ENCODE data around the gene PASD1. TPM values are rescaled to one million over a fixed set of nuclear protein-coding genes. Genes with fewer than 3 reads are reported as not detected.

Gene PASD1
- total RNA-seq, 1 experiment from 2014 or later, result not detected

- no peak overlapping the region for H3K9ac ChIP-seq (ENCODE audit: low read length)
- no peak overlapping the region for H2AFZ ChIP-seq (ENCODE audit: low read length)
- H3K4me2 ChIP-seq (ENCODE audit: low read length), result no peak overlapping the region
- no peaks in the 10 kb centered on the region for H3K79me2 ChIP-seq (ENCODE audit: low read length)
- H3K27me3 ChIP-seq (ENCODE audit: low read length), result no peaks in the 10 kb centered on the region
- no TSS peak for BruUV-seq (replicated peaks)
- no peaks in the 10 kb centered on the region for H3F3A ChIP-seq (ENCODE audit: low read length, unreplicated experiment)
- intact Hi-C loops (cut with micrococcal nuclease), result no loop called here
- H3K36me3 ChIP-seq (ENCODE audit: low read depth, low read length), result no peaks in the 10 kb centered on the region
- ChIA-PET CTCF (no interaction called here), POLR2A (ENCODE audit: unreplicated experiment) (no interaction called here)
- no peak overlapping the region for H3K27ac ChIP-seq (ENCODE audit: low read length)
- no peak for DNase-seq
- no peak for ATAC-seq
- no peaks in the 10 kb centered on the region for H3K4me1 ChIP-seq (ENCODE audit: insufficient read depth, low read length)
- no peaks in the 10 kb centered on the region for H3K9me3 ChIP-seq (ENCODE audit: low read length)
- TF ChIP-seq EZH2 (IDR thresholded peaks at IDR 0.05; ENCODE audit: low read length, unreplicated experiment) (no peak), EZH2phosphoT487 (IDR thresholded peaks at IDR 0.05; ENCODE audit: borderline replicate concordance, low read length) (no peak), CTCF (conservative IDR thresholded peaks at IDR 0.05; ENCODE audit: low read depth, low read length) (no peak)
- no peak overlapping the region for H3K4me3 ChIP-seq (ENCODE audit: low read length)
- no peaks in the 10 kb centered on the region for H4K20me1 ChIP-seq (ENCODE audit: low read length)
- H3K9me2 ChIP-seq (replicated peaks; ENCODE audit: low read length), result no peaks in the 10 kb centered on the region
Measured at GRCh38 chrX:151702026-151702714, 138.7 kb downstream of the PASD1 start.

- intact Hi-C loops (cut with micrococcal nuclease), result no loop called here
- CTCF ChIA-PET, result no interaction called here
Measured at GRCh38 chrX:151702741-151703340, 139.4 kb downstream of the PASD1 start.

More at GRCh38 chrX:151702741-151703340, 139.4 kb downstream of the PASD1 start:
- Histone ChIP-seq H3K9me2 (replicated peaks; ENCODE audit: low read length) (no peaks in the 10 kb centered on the region), H2AFZ (ENCODE audit: low read length) (no peak overlapping the region), H3K79me2 (ENCODE audit: low read length) (no peaks in the 10 kb centered on the region), H3F3A (ENCODE audit: low read length, unreplicated experiment) (no peaks in the 10 kb centered on the region), H3K27me3 (ENCODE audit: low read length) (no peaks in the 10 kb centered on the region), H3K4me2 (ENCODE audit: low read length) (no peak overlapping the region), H3K9ac (ENCODE audit: low read length) (no peak overlapping the region), H3K9me3 (ENCODE audit: low read length) (no peaks in the 10 kb centered on the region), H3K36me3 (ENCODE audit: low read depth, low read length) (no peaks in the 10 kb centered on the region), H4K20me1 (ENCODE audit: low read length) (no peaks in the 10 kb centered on the region), H3K4me3 (ENCODE audit: low read length) (no peak overlapping the region), H3K4me1 (ENCODE audit: insufficient read depth, low read length) (no peaks in the 10 kb centered on the region), H3K27ac (ENCODE audit: low read length) (no peak overlapping the region)
- BruUV-seq (replicated peaks), result no TSS peak
- DNase-seq (no peak), ATAC-seq (no peak)
- POLR2A ChIA-PET (ENCODE audit: unreplicated experiment), result no interaction called here
- no peak for TF ChIP-seq EZH2 (IDR thresholded peaks at IDR 0.05; ENCODE audit: low read length, unreplicated experiment)
- TF ChIP-seq EZH2phosphoT487 (IDR thresholded peaks at IDR 0.05; ENCODE audit: borderline replicate concordance, low read length), result no peak
- TF ChIP-seq CTCF (conservative IDR thresholded peaks at IDR 0.05; ENCODE audit: low read depth, low read length), result no peak
